A549 (cell line): ENCODE data around the gene POLRMT. TPM values are rescaled to one million over a fixed set of nuclear protein-coding genes. Genes with fewer than 3 reads are reported as not detected.

Experiments
- ATAC-seq, 2 experiments: fragments of 200-7000 bp in 1 of 2; fragments of >200 bp in 1 of 2; cut with Nextera tagmentation in 1 of 2; cut with Tn5 transposase in 1 of 2; 3 replicates each; pipeline versions ENCODE4 v1.8.0 to v1.9.1; 2018 to 2020; ENCODE audit warnings: mild to moderate bottlenecking in 1 of 2, moderate library complexity in 1 of 2
- CTCF ChIA-PET: fragments of 300-600 bp; sonication (Branson Sonifier 250); formaldehyde crosslinking; extraction: SDS; loops from one replicate; lab custom pipeline; 2021; ENCODE audit warnings: antibody characterized with exemption, inconsistent platforms; lab: Yijun Ruan, JAX
- POLR2A ChIA-PET: fragments of 350-600 bp; formaldehyde crosslinking; extraction: SDS; loops from one replicate; lab custom pipeline; 2021; ENCODE audit warnings: antibody characterized with exemption, inconsistent platforms; lab: Yijun Ruan, JAX
- DNase-seq, 2 experiments: peaks; one replicate each; pipeline versions ENCODE4 v3.0.0 to v3.0.0-alpha.2; 2011 to 2016; ENCODE audit warnings: low read depth in 1 of 2, low spot score in 1 of 2
- FAIRE-seq: peaks from 2 replicates; lab custom pipeline; 2011; peaks lifted over from hg19 to GRCh38; lab: Jason Lieb, UNC
- H3K27ac ChIP-seq, 2 experiments: fragments of >200 bp; sonication (Bioruptor Twin); formaldehyde crosslinking; 3 replicates each; pipeline ENCODE4 v1.5.1; 2016 to 2017
- H3K4me1 ChIP-seq: fragments of >200 bp; sonication (Bioruptor Twin); formaldehyde crosslinking; 3 replicates; pipeline ENCODE4 v1.6.1; 2016
- H3K4me2 ChIP-seq: fragments of >200 bp; sonication (Bioruptor Twin); formaldehyde crosslinking; 3 replicates; pipeline ENCODE4 v1.6.1; 2016
- H3K4me3 ChIP-seq: fragments of >200 bp; sonication (Bioruptor Twin); formaldehyde crosslinking; 3 replicates; pipeline ENCODE4 v1.5.1; 2016
- H3K9me3 ChIP-seq: fragments of >200 bp; sonication (Bioruptor Twin); formaldehyde crosslinking; 3 replicates; pipeline ENCODE4 v1.6.1; 2016
- CHD2 ChIP-seq: fragments of 150-350 bp; IDR thresholded peaks from 2 replicates; pipeline ENCODE4 v1.6.1; 2014; ENCODE audit warnings: low read length; ENCODE audit not compliant: partially characterized antibody
- CHD4 ChIP-seq: fragments of 200-600 bp; sonication (generic); IDR thresholded peaks from 2 replicates; pipeline ENCODE4 v1.6.1; 2016; ENCODE audit warnings: antibody characterized with exemption, mild to moderate bottlenecking, borderline replicate concordance
- EHF ChIP-seq: fragments of 250-450 bp; sonication (Bioruptor Pico); IDR thresholded peaks from 2 replicates; pipeline ENCODE4 v1.5.0; 2020; ENCODE audit warnings: mild to moderate bottlenecking
- ESRRA ChIP-seq: fragments of 150-350 bp; IDR thresholded peaks from 2 replicates; pipeline ENCODE4 v1.6.1; 2014; ENCODE audit warnings: mild to moderate bottlenecking, low read length, borderline replicate concordance
- FOSL2 ChIP-seq, 2 experiments: fragments of 450-650 bp in 1 of 2; fragments of >200 bp in 1 of 2; sonication (Bioruptor Twin) in 1 of 2; formaldehyde crosslinking; IDR thresholded peaks; 2 replicates each; pipeline versions ENCODE4 v1.5.0 to v1.6.1; 2016 to 2020; ENCODE audit warnings: mild to moderate bottlenecking in 1 of 2, moderate library complexity in 1 of 2
- HOXB13 ChIP-seq: fragments of 250-450 bp; sonication (Bioruptor Pico); IDR thresholded peaks from 2 replicates; pipeline ENCODE4 v1.5.0; 2020; ENCODE audit warnings: low read depth, mild to moderate bottlenecking, moderate library complexity
- JUN ChIP-seq, 2 experiments: fragments of >200 bp; sonication (Bioruptor Twin); formaldehyde crosslinking; IDR thresholded peaks; 2 replicates in 1 of 2; 3 replicates in 1 of 2; pipeline ENCODE4 v1.6.1; 2016 to 2017
- NFE2L2 ChIP-seq: fragments of 150-350 bp; conservative IDR thresholded peaks from 2 replicates; pipeline ENCODE4 v1.6.1; 2014; ENCODE audit warnings: low read length
- PHF8 ChIP-seq: fragments of 200-600 bp; sonication (generic); IDR thresholded peaks from 2 replicates; pipeline ENCODE4 v1.6.1; 2016; ENCODE audit warnings: low read depth, mild to moderate bottlenecking, antibody characterized with exemption, moderate library complexity, borderline replicate concordance
- POLR2AphosphoS2 ChIP-seq: conservative IDR thresholded peaks from 2 replicates; pipeline ENCODE4 v1.6.1; 2012; ENCODE audit warnings: low read length, improper control_type of control experiment, inconsistent platforms
- RARB ChIP-seq: fragments of 250-450 bp; sonication (Bioruptor Pico); IDR thresholded peaks from 2 replicates; pipeline ENCODE4 v1.8.0; 2021; ENCODE audit warnings: mild to moderate bottlenecking, moderate library complexity
- RCOR1 ChIP-seq: fragments of 150-350 bp; IDR thresholded peaks from 2 replicates; pipeline ENCODE4 v1.6.1; 2014; ENCODE audit warnings: antibody characterized with exemption, low read length, low read depth
- RFX5 ChIP-seq: fragments of 450-650 bp; IDR thresholded peaks from 2 replicates; pipeline ENCODE4 v1.7.1; 2014; ENCODE audit warnings: antibody characterized with exemption, mild to moderate bottlenecking, moderate library complexity
- SMC3 ChIP-seq: fragments of >200 bp; sonication (Bioruptor Twin); formaldehyde crosslinking; IDR thresholded peaks from 3 replicates; pipeline ENCODE4 v1.6.1; 2018; ENCODE audit warnings: inconsistent platforms
- SREBF2 ChIP-seq: fragments of 450-650 bp; IDR thresholded peaks from 2 replicates; pipeline ENCODE4 v1.6.1; 2014; ENCODE audit warnings: mild to moderate bottlenecking, moderate library complexity
- TP53 ChIP-seq: fragments of 250-450 bp; sonication (Bioruptor Pico); IDR thresholded peaks from 2 replicates; pipeline ENCODE4 v1.5.0; 2021; ENCODE audit warnings: mild to moderate bottlenecking, moderate library complexity
- ZC3H11A ChIP-seq: fragments of 450-650 bp; IDR thresholded peaks from 2 replicates; pipeline ENCODE4 v1.6.1; 2014; ENCODE audit warnings: antibody characterized with exemption, mild to moderate bottlenecking
- WGBS: methylation state at CpG from one replicate; pipeline ENCODE4 v1.1.6; 2017; ENCODE audit errors: missing lambda C conversion rate; 5-methylcytosine and 5-hydroxymethylcytosine counted together
- polyA plus RNA-seq, 4 experiments: library from polyadenylated mRNA; depleted of rRNA in 3 of 4; stranded (reverse); fragments of >200 nt; fragmentation: RNase III in 1 of 4; extraction: RNeasy Plus Mini Kit Qiagen cat#74134 plus additional on column Dnase treatment in 1 of 4; gene quantifications; 2 replicates in 3 of 4; 3 replicates in 1 of 4; pipeline ENCODE4 v1.2.3, GENCODE V29; 2011 to 2017
- TF ChIP-seq, protein P1 (sequence below): fragments of >200 bp; sonication (Bioruptor Twin); formaldehyde crosslinking; IDR thresholded peaks from 3 replicates; pipeline ENCODE4 v1.6.1; 2016
- TF ChIP-seq, protein P2 (sequence below): IDR thresholded peaks from 2 replicates; pipeline ENCODE4 v1.6.1; 2012
- TF ChIP-seq, protein P3 (sequence below): fragments of 250-450 bp; sonication (Bioruptor Pico); IDR thresholded peaks from 2 replicates; pipeline ENCODE4 v1.5.0; 2021; ENCODE audit warnings: mild to moderate bottlenecking, moderate library complexity, borderline replicate concordance

Gene POLRMT
- polyA plus RNA-seq, 2 of the 4 experiments (the other 2 are of a cell fraction), result 41.9 to 68.8 TPM

GRCh38 chr19:656751-657559 lies 23.6 kb upstream of the POLRMT start:
- Histone ChIP-seq H3K27ac (no peak overlapping the region), H3K4me2 (no peak overlapping the region), H3K9me3 (no peaks in the 10 kb centered on the region), H3K4me1 (peaks cover 8% of the 10 kb centered on the region; the same call in 2 of the 3 replicates), H3K4me3 (no peak overlapping the region)
- no peak for TF ChIP-seq FOSL2 (IDR thresholded peaks at IDR 0.05)
- TF ChIP-seq FOSL2 (CRISPR knock-in tag; IDR thresholded peaks at IDR 0.05), result no peak
- TF ChIP-seq PHF8, result no peak
- TF ChIP-seq, protein P1, sequence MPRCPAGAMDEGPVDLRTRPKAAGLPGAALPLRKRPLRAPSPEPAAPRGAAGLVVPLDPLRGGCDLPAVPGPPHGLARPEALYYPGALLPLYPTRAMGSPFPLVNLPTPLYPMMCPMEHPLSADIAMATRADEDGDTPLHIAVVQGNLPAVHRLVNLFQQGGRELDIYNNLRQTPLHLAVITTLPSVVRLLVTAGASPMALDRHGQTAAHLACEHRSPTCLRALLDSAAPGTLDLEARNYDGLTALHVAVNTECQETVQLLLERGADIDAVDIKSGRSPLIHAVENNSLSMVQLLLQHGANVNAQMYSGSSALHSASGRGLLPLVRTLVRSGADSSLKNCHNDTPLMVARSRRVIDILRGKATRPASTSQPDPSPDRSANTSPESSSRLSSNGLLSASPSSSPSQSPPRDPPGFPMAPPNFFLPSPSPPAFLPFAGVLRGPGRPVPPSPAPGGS, result no peak
- no peak for TF ChIP-seq CHD4
- no peak for TF ChIP-seq POLR2AphosphoS2
- no peak for DNase-seq
- peak in 1 of 2 experiments; percentile 28; a peak in 3 of 6 replicates for ATAC-seq
- CTCF ChIA-PET, result interaction anchor here (1.0 to 1.2 kb wide), 2 partner anchors 73 to 80 kb away, joined by 3 read pairs; no protein-coding TSS in a partner anchor
- WGBS, result 97% methylated on average over 28 of the region's 43 CpGs
- POLR2A ChIA-PET, result no interaction called here
- no peak for FAIRE-seq

DNA sequence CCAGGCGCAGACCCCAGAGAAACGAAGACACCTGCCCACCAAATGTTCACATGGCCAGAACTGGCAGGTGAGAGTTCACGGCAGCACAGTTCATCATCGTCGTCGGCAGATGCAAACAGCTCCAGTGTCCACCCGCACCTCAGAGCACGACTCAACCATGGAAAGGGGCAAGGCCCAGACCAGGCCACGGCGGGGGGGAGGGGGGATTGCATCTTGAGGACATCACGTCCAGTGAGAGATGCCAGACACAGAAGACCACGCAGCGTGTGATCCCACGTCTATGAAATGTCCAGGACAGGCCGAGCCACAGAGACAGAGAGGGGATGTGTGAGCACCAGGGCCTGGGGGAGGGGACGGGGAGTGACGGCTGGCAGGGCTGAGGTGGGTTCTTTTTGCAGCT lies 22.4 kb upstream of the POLRMT start:
- H3K4me1 ChIP-seq, result peaks cover 1% of the 10 kb centered on the region; the same call in 2 of the 3 replicates
- ATAC-seq (no peak), FAIRE-seq (no peak), DNase-seq (no peak)
- no peaks in the 10 kb centered on the region for H3K9me3 ChIP-seq
- no peak overlapping the region for H3K4me2 ChIP-seq
- no peak for TF ChIP-seq NFE2L2
- no peak for TF ChIP-seq ZC3H11A
- WGBS, result 90% methylated on average over 4 of the region's 17 CpGs
- ChIA-PET POLR2A (no interaction called here), CTCF (interaction anchor here (0.9 to 1.2 kb wide), 3 partner anchors 72 to 82 kb away, joined by 3 read pairs; no protein-coding TSS in a partner anchor)
- H3K4me3 ChIP-seq, result no peak overlapping the region
- H3K27ac ChIP-seq, result no peak overlapping the region

- no peaks in the 10 kb centered on the region for H3K9me3 ChIP-seq
- no peak for ATAC-seq
- WGBS, result 92% methylated on average over 6 of the region's 17 CpGs
- H3K4me3 ChIP-seq, result no peak overlapping the region
- no peak for TF ChIP-seq EHF
- POLR2A ChIA-PET, result no interaction called here
- no peak overlapping the region for H3K27ac ChIP-seq
- CTCF ChIA-PET, result no interaction called here
- no peak for DNase-seq
- H3K4me1 ChIP-seq, result no peaks in the 10 kb centered on the region; the same call in 2 of the 3 replicates
- no peak overlapping the region for H3K4me2 ChIP-seq
- no peak for FAIRE-seq
Measured at GRCh38 chr19:653425-653824, 20.1 kb upstream of the POLRMT start.

GRCh38 chr19:652467-653389 lies 19.4 kb upstream of the POLRMT start:
- H3K9me3 ChIP-seq, result no peaks in the 10 kb centered on the region
- POLR2A ChIA-PET, result no interaction called here
- no peak for FAIRE-seq
- ATAC-seq, result no peak
- no peaks in the 10 kb centered on the region for H3K4me1 ChIP-seq
- no peak for TF ChIP-seq TP53
- TF ChIP-seq, all 56 proteins: peak for 0
- WGBS, result 98% methylated on average over 11 of the region's 54 CpGs
- Histone ChIP-seq H3K4me2 (no peak overlapping the region), H3K4me3 (no peak overlapping the region), H3K27ac (no peak overlapping the region)
- CTCF ChIA-PET, result no interaction called here
- DNase-seq, result no peak

GRCh38 chr19:651991-652390 lies 18.7 kb upstream of the POLRMT start:
- FAIRE-seq (no peak), ATAC-seq (no peak), DNase-seq (no peak)
- 91% methylated on average over 17 of the region's 24 CpGs for WGBS
- Histone ChIP-seq H3K27ac (no peak overlapping the region), H3K4me3 (no peak overlapping the region), H3K4me2 (no peak overlapping the region), H3K9me3 (no peaks in the 10 kb centered on the region), H3K4me1 (no peaks in the 10 kb centered on the region)
- CTCF ChIA-PET, result interaction anchor here (0.6 kb wide), 1 partner anchor 134 kb away, joined by 4 read pairs; no protein-coding TSS in a partner anchor
- POLR2A ChIA-PET, result no interaction called here
- TF ChIP-seq RARB (CRISPR knock-in tag) (no peak), CHD4 (no peak), CHD2 (no peak), TP53 (no peak), JUN (IDR thresholded peaks at IDR 0.05) (no peak), RCOR1 (no peak), SREBF2 (no peak), ESRRA (no peak), RFX5 (no peak), SMC3 (no peak), NFE2L2 (no peak), HOXB13 (CRISPR knock-in tag) (no peak), FOSL2 (IDR thresholded peaks at IDR 0.05) (no peak), FOSL2 (CRISPR knock-in tag; IDR thresholded peaks at IDR 0.05) (no peak)
- TF ChIP-seq, protein P2, sequence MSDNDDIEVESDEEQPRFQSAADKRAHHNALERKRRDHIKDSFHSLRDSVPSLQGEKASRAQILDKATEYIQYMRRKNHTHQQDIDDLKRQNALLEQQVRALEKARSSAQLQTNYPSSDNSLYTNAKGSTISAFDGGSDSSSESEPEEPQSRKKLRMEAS, result no peak
- TF ChIP-seq, protein P3, sequence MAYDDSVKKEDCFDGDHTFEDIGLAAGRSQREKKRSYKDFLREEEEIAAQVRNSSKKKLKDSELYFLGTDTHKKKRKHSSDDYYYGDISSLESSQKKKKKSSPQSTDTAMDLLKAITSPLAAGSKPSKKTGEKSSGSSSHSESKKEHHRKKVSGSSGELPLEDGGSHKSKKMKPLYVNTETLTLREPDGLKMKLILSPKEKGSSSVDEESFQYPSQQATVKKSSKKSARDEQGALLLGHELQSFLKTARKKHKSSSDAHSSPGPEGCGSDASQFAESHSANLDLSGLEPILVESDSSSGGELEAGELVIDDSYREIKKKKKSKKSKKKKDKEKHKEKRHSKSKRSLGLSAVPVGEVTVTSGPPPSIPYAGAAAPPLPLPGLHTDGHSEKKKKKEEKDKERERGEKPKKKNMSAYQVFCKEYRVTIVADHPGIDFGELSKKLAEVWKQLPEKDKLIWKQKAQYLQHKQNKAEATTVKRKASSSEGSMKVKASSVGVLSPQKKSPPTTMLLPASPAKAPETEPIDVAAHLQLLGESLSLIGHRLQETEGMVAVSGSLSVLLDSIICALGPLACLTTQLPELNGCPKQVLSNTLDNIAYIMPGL, result no peak
